ENCODE measurements around the gene FBXL4.

DNA sequence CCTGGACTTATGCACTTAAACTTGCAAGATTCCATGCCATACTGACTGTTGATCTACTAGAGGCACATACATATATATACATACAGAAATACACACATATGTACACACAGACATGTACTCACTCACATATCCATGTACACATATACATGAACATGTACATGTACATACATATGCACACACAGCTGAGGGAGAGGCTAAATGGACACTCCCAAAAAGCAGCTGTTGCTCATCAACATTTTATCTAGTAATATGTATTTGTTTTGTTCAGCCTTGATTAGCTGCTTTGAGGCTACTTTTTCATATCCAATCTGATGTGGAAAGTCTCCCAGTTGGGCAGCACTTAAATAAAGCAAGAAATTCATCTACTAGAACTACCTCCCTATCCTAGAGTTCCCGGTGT, 33.7 kb upstream of the FBXL4 start:
- TF ChIP-seq, protein P1, sequence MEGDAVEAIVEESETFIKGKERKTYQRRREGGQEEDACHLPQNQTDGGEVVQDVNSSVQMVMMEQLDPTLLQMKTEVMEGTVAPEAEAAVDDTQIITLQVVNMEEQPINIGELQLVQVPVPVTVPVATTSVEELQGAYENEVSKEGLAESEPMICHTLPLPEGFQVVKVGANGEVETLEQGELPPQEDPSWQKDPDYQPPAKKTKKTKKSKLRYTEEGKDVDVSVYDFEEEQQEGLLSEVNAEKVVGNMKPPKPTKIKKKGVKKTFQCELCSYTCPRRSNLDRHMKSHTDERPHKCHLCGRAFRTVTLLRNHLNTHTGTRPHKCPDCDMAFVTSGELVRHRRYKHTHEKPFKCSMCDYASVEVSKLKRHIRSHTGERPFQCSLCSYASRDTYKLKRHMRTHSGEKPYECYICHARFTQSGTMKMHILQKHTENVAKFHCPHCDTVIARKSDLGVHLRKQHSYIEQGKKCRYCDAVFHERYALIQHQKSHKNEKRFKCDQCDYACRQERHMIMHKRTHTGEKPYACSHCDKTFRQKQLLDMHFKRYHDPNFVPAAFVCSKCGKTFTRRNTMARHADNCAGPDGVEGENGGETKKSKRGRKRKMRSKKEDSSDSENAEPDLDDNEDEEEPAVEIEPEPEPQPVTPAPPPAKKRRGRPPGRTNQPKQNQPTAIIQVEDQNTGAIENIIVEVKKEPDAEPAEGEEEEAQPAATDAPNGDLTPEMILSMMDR (IDR thresholded peaks at IDR 0.05; ENCODE audit: insufficient read depth, low read length): no peak
- no peak for TF ChIP-seq POLR2AphosphoS5 (IDR thresholded peaks at IDR 0.05; ENCODE audit: low read depth)
- TF ChIP-seq, protein P2, sequence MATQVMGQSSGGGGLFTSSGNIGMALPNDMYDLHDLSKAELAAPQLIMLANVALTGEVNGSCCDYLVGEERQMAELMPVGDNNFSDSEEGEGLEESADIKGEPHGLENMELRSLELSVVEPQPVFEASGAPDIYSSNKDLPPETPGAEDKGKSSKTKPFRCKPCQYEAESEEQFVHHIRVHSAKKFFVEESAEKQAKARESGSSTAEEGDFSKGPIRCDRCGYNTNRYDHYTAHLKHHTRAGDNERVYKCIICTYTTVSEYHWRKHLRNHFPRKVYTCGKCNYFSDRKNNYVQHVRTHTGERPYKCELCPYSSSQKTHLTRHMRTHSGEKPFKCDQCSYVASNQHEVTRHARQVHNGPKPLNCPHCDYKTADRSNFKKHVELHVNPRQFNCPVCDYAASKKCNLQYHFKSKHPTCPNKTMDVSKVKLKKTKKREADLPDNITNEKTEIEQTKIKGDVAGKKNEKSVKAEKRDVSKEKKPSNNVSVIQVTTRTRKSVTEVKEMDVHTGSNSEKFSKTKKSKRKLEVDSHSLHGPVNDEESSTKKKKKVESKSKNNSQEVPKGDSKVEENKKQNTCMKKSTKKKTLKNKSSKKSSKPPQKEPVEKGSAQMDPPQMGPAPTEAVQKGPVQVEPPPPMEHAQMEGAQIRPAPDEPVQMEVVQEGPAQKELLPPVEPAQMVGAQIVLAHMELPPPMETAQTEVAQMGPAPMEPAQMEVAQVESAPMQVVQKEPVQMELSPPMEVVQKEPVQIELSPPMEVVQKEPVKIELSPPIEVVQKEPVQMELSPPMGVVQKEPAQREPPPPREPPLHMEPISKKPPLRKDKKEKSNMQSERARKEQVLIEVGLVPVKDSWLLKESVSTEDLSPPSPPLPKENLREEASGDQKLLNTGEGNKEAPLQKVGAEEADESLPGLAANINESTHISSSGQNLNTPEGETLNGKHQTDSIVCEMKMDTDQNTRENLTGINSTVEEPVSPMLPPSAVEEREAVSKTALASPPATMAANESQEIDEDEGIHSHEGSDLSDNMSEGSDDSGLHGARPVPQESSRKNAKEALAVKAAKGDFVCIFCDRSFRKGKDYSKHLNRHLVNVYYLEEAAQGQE (IDR thresholded peaks at IDR 0.05; ENCODE audit: insufficient replicate concordance, low read depth): no peak

Data from HL-60 (cell line).